Hematopoietic multipotent progenitor cell treated with erythropoietin and hydrocortisone succinate and interleukin-3 and kit ligand, for 8 days (in vitro differentiated cells): ENCODE results near the gene RPL39L.
"Not testable (repeated sequence)": the region's sequence is repeated elsewhere in the genome, so short reads cannot be mapped to it uniquely, and the experiment has no call there.

ENCODE experiments used
- DNase-seq: peaks from one replicate; pipeline ENCODE4 v3.0.0-alpha.2; 2015

The RPL39L gene

DNA sequence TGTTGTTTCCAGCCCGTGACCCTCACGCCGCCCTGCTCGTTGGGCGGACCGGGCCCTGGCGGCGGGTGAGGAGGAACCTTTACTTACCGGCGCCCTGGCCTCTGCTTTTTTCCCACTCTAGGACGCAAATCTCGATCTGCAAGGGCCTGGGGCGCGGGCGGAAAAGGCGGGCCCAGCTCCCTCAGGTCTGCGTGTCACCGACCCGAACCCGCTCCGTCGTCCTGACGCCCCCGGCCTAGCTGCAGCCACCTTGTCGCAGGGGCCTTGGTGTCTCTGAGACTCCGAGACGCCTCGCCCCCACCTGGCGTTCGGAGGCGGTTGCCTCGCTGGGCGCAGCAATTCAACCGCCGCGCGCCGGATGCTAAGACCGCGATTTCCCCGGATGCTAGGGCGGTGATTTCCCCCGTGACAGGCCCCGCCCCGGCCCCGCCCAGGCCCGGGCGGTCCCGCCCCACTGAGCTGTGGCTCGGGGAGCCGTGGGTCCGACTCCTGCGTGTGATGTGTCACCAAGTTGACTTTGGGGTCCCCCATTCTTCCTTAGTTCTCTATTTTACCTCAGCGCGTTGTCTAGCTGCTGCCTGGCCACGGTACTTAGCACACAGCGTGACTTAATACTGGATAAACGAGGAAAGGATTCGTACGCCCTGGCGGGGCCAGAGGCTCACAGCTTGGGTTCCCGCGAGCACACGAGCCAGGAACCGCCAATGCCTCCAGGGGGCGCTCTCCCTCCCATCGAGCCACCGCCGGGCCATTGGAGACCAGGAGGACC is at the start of gene RPL39L:
Gene RPL39L, minus strand, starts transcription at position 371 of the 769 bp plus-strand sequence. CDS start 18,196 bp downstream, outside the sequence.
- DNase-seq, result peak; percentile 85

DNA sequence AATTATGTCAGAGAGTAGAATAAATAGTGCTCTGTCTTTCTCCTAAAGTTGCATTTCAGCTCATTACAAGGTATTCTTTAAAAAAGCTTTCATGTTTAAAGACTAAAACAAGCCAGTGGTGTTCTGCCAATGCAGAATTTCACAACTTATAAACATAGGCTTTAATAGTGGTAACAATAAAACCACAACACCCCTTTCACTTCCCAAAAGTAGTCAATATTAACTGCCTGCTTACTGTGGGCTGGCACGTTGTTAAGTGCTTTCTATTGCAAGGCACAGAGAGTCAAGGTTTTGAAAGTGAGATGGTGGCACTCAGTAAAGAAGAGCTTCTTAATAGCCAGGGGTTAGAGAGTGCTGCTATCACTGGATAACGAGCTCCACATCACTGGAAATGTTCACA is 49.6 kb upstream of the RPL39L start:
- no peak for DNase-seq

DNA sequence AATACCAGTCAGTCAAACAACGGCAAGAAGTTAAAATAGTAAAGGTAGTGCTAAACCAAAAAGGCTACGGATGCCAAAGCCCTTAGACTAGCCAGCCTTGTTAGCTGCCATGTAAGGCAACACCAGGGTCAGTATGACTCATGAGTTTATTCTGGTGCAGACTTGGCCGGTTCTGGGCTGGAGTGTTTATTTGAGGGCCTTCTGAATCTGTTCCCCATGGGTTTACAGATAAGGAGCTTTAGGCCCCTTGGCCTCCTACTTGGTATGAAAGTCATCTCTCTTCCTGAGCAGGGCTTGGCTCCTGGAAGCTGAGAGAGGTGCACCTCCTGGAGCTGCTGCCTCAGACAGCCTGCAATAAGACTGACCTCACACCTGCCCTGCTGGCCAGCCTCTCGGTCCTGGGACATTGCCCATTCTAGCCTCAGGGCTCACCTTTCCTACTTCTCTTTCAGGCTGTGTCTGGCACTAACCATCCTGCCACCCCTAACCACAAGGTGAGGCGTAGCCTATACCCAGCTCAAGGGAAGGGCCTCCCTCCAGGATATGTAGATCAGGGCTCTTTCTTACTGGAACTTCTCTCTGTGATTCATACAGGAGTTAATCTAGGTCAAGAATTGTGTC is 47.6 kb upstream of the RPL39L start:
- DNase-seq, result peak; percentile 35

DNA sequence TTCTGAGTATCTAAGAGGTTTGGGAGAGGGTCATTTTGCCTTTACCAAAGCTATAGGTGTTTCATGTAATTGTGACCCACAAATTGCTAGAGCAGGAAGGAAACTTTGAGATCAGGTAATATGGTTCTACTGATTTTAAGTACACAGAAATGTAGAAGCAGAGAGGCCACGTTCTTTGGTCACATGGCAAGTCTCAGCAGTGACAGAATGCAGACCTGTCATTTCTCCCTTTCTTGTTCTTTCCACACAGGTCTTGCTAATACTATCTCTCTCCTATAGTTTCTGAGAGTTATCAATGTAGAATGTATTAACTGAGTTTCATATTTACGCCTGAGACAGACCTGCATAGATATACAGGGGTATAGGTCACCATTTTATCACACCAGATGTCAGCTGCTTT is 47.1 kb upstream of the RPL39L start:
- no peak for DNase-seq

DNA sequence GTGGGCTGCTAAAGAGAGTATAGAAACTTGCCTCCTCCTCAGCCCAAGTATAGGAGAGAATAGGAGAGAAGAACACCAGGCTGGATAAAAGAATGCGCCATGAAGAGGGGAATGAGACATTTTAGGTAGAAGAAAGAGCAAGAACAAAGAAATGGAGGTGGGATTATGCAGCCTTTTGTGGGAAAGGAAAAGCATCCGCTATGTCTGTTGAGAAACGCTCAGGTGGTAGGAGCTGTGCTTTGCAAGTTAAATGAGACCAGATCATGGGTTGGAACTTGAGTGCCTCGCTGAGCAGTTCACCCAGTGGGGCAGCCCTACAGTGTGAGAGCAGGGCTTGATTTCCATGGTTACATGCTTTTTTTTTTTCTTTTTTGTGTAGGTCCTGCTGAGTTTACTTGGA is 46.5 kb upstream of the RPL39L start:
- DNase-seq, result no peak

DNA sequence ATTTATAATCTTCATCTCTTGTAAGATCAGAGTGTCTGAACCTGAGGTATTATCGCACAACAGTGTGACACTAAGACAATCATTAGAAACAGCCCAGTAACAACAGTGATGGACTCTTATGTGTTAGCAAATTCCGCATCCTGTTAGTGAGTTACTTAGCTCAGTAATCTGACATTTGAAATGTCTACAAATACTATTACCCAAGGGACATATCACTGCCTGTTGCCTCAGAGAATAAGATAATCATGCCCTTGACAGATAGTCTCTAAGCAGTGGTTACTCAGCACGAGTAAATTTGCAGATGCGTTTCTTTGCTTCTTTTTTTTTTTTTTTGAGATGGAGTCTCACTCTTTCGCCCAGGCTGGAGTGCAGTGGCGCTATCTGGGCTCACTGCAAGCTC is 44.6 kb upstream of the RPL39L start:
- no peak for DNase-seq

DNA sequence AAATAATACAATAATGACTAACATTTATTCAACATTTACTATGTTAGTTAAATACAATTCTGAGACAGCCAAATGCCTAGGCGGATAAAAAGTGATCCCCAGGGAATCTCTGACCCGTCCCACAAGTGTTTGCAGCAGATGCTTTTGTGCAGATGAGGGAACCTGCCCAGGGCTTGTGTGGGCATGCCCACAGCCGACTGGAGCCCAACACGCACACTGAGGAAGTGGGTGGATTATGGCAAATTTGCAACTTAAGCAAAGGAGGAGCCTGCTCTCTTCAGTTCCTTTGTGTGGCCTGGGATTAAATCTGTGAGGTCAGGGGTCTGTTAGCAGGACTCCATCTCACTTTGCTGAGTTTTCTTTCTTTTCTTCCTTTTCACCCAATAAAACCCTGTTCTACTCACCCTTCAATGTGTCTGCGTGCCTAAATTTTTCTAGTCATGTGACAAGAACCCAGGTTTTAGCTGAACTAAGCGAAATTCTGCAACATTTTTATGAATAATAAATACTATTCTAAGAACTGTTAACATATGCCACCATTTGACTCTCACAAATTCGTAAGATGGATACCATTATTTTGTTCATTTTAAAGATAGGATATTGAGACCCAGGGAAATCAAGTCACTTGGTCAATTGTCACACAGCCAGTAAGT is 44.0 kb upstream of the RPL39L start:
- DNase-seq, result peak; percentile 4

DNA sequence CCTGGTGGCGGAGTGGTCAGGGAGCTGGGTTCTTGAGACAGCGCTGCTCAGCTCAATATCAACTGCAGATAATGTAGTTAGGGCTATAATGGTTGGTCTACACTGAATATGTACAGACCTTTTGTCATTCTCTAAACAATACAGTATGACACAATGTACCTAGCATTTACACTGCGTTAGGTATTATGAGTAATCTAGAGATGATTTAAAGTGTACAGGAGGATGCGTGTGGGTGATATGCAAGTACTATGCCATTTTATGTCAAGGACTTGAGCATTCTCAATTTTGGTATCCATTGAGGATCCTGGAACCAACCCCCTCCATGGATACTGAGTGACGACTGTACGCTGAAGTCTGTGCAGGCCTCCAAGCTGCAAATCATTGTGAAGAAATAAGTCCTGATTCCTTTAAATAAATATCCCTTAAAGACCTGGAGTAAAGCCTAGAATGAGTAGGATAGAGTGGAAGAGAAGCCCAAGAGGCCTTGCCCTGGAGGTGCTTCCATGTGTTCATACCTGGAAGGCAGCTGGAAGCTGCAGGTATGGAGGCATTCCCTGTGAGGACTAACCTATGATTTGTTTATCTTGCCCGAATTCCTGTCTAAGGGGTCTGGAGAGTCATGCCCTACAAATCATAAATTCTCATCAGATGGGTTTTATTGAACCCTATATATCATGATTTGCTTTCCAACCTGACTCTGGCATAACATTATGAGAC is 42.3 kb upstream of the RPL39L start:
- no peak for DNase-seq

DNA sequence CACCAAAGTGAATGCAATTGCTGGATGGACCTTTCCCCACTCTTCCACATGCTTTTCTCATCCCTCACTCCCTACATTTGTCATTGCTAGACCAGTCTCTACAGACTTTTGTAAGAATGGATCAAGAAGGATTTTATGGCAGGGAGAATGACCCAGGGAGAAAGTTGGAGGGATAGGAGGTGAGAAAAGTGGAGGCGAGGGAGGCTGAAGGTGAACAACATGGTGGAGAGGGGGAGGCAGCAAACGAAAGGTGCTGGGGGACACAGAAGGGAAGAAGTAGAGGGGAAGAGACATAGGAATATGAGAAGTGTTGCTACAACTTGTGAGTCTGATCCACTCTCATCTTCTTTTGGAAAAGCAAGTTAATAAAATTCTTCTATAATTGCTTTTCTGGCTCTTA is 33.6 kb upstream of the RPL39L start:
- no peak for DNase-seq

DNA sequence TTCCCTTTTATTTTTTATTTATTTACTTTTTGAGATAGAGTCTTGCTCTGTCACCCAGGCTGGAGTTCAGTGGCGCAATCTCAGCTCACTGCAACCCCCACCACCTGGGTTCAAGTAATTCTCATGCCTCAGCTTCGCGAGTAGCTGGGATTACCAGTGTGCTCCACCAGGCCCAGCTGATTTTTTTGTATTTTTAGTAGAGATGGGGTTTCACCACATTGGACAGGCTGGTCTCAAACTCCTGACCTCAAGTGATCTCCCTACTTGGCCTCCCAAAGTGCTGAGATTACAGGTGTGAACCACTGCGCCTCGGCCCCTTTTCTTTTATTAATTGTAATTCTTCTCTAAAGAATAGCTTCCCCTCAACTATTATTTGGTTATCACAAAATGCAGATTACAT is 31.6 kb upstream of the RPL39L start:
- not testable (repeated sequence) for DNase-seq

DNA sequence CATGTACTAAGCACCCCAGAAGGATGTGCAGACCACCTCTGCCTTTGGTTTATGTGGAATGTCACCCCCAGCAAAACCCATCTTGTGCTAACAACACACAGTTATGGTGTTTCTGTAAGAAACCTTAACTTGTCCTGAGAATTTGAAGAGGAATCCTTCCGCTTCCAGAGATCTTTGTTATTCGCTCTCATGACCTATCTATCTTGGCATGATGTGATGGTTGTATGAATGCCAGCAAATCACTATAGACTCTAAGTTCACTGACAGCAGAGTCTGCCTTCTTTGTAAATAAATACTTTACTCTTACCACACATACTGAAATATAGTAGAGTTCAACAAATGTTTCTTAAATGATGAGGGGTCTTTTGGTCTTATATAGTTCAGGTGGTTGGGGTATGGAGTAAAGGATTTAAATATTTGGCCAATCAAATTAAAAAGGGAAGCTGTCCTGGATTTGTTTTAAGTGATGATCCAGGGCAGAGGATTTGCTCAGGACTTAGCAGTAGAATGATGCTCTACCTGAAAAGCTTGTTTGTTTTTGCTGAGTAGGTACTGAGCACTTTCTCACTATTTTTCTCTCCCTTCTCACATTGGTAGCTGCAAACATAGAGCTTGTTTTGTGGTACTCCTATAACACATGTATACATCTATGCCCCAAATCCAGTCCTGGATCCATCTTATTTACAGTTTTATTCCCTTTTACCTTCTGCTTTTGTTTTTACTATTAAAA is 30.1 kb upstream of the RPL39L start:
- DNase-seq, result no peak

DNA sequence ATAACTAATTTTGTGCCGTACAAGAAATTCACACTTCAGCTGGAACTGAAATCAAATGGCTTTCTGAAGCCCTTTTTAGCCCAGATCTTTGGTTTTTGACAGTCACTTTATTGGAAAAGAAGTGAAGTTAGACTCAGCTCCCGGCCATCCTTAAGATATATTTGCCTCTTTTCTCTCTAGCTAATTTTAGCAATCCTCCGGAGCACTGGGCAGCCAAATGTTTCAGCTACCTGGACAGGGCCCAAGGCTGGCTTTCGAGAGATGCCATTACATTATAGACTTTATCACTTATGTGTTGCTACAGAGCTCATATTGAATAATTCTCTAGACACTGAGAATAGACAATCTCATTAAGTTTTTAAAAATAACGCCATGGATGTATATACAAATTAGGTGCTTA is 28.5 kb upstream of the RPL39L start:
- no peak for DNase-seq

DNA sequence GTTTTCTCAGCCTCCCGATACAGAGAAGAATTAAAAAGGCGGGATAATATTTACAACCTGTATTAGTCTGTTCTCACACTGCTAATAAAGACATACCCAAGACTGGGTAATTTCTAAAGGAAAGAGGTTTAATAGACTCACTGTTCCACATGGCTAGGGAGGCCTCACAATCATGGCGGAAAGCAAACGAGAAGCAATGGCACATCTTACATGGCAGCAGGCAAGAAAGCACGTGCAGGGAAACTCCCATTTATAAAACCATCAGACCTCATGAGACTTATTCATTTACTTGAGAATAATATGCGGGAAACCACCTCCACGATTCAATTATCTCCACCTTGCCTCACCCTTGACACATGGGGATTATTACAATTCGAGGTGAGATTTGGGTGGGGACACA is 27.5 kb upstream of the RPL39L start:
- DNase-seq, result no peak

DNA sequence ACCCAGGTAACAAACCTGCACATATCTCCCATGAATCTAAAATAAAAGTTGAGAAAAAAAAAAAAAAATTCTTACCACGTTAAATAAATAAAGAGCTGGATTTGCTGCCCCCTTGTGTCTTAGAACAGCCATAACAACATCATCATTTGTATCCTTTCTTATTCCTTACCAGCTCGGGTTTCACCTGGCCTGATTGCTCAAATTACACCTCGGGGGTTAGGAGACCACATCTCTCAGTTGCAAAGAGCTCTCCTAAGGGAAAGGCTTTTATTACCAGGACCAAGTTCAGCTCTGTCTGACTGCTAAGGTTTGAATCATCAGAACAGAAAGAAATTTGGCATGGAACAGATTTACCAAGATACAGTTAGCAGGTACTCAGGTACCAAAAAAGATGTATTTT is 25.8 kb upstream of the RPL39L start:
- peak; percentile 71 for DNase-seq

DNA sequence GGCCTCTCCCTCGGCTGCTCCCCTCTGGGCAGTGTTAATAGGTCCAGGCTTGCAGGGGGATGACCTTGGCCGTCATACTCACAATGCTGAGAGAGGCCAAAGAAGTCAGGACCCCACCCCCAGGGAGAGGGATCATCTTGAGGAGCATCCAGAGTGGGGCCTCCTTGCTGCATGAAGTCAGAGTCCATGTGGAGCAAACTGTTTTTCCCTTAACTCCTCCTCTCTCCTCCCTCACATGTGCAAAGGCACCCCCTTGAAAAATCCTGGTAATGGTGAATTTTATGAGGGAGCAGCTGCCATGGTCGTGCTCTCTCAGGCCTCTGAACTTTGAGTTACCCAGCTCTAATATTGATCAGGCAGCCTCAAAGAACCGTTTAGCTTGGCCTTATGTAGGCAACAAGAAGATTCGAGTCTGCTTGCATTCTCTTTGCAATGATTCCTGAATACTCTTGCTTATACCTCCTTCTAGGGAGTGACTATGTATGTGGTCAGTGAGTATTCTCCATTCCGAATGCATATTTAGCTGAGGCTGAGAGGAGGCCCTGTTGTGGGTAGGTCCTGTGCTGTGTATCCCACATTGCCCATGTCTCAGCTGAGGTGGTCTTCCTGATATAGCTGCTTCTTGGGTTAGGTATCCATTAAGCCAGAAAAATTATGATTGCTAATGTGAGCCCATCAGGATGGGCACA is 23.1 kb upstream of the RPL39L start:
- DNase-seq, result no peak

DNA sequence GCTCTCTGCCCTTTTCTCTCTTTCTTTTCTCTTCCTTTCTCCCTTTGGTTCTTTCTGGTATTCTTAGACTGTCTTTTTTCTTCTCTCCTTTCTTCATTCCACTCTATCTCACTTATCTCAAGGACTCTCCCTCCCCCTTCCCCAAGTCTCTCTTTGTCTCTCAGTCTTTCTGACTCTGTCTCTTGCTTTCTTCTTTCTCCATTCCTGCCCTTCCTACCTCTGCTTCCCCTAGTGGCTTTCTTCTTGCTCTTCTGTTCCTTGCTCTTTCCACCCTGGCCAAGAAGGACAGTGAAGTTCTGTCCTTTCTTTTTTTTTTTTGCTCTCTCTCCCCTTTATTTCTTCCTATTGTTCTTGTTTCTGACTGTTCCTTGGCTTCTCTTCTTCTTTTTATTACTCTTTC is 22.3 kb upstream of the RPL39L start:
- DNase-seq, result no peak

DNA sequence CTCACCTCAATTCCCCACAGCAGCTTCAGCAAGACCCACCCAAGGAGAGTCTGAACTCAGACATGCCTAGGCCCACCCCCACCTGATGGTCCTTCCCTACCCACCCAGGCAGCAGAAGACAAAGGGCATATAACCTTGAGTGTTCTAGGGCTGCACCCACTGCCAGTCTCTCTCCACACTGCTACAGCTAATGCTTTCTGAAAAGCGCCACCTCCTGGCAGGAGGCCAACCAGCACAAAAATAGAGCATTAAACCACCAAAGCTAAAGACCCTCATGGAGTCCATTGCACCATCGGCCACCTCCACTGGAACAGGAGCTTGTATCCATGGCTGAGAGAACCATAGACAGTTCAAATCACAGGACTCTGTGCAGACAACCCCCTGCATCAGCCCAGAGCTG is 11.3 kb upstream of the RPL39L start:
- DNase-seq, result peak; percentile 48

DNA sequence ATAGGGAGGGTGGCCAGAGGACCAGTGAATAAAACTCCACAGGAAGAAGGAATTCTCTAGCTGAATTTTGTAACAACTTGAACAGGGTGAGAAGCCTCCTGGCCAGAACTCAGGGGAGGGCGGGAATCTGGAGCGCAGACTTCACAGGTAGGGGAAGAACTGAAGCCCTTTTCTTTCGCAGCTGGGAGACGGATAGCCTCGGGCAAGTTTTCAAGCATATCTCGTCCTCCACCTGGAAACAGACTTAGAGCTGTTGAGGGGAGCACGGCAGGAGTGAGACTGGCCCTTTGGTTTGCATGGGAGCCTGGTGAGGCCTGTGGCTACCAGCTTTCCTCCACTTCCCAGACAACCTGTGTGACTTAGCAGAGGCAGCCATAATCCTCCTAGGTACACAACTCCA is 10.9 kb upstream of the RPL39L start:
- no peak for DNase-seq

DNA sequence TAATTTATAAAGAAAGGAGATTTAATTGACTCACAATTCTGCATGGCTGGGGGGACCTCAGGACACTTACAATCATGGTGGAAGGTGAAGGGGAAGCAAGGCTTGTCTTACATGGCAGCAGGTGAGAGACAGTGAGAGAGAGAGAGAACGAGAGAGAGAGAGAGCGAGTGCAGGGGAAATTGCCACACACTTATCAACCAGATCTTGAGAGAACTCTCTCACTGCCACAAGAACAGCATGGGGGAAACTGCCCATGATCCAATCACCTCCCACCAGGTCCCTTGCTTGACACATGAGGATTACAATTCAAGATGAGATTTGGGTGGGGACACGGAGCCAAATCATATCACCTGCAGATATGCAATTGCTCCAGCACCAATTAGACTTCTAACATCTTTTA is 7.1 kb upstream of the RPL39L start:
- no peak for DNase-seq

DNA sequence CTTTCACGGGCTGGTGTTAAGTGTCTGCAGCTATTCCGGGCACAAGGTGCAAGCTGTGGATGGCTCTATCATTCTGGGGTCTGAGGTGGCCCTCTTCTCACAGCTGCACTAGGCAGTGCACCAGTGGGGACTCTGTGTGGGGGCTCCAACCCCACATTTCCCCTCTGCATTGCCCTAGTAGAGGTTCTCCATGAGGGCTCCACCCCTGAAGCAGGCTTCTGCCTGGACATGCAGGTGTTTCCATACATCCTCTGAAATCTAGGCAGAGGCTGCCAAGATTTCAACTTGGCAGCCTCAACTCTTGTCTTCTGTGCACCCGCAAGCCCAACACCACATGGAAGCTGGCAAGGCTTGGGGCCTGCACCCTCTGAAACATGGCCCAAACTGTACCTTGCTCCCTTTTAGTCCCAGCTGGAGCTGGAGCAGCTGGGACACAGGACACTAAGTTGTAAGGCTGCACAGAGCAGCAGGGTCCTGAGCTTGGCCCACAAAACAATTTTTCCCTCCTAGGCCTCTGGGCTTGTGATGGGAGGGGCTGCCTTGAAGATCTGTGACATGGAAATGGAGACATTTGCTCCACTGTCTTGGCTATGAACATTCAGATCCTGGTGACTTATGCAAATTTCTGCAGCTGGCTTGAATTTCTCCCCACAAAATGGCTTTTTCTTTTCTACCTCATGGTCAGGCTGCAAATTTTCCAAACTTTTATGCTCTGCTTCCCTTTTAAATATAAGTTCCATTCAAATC is 6.0 kb upstream of the RPL39L start:
- no peak for DNase-seq

DNA sequence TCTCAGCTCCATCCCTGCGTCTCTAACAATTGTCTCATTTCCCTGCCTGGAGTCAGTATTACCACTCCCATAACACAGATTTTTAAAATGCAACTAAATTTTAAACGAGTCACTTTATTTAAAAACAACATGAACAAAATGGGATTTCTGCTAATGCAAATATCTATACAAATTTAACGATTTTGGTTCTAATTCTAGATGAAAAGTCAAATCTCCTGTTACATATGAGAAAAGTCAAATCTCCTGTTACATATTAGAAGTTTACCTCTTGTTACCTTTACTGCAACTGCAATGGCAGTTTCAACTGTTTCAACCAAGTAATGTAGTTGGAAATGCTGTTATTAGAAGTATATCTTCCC is 578 bp upstream of the RPL39L start:
- no peak for DNase-seq

DNA sequence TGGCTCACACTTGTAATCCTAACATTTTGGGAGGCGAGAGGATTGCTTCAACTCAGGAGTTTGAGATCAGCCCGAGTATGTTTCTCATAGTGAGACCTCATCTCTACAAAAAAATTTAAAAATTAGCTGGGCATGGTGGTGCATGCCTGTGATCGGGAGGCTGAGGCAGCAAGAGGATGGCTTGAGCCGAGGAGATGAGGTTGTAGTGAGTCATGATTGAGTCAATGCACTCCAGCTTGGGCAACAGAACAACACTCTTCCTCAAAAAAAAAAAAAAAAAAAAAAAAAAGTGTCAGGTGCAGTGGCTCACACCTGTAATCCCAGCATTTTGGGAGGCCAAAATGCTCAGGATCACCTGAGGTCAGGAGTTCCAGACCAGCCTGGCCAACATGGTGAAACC is 2.4 kb downstream of the RPL39L start:
- peak; percentile 7 for DNase-seq
